Measurements from ENCODE around the gene PHPT1. TPM values are rescaled to one million over a fixed set of nuclear protein-coding genes. Genes with fewer than 3 reads are reported as not detected.

The PHPT1 gene
- total RNA-seq, 1 donor from 2014 or later = 215 TPM

GRCh38 chr9:136900556-136900955 is 51.3 kb downstream of the PHPT1 start:
- Histone ChIP-seq H3K27me3 (ENCODE audit: insufficient read depth, low read length) (no peaks in the 10 kb centered on the region), H3K9ac (ENCODE audit: low read length) (no peak overlapping the region), H4K20me1 (ENCODE audit: insufficient read depth, low read length) (peaks cover 27% of the 10 kb centered on the region), H3K27ac (ENCODE audit: low read depth, low read length) (no peak overlapping the region), H3K4me1 (ENCODE audit: insufficient read depth, low read length) (peaks cover 17% of the 10 kb centered on the region), H3K9me3 (ENCODE audit: insufficient read depth, low read depth, low read length) (no peaks in the 10 kb centered on the region), H2AFZ (ENCODE audit: low read depth, low read length) (no peak overlapping the region), H3K4me3 (ENCODE audit: insufficient read depth, low read depth, low read length) (no peak overlapping the region), H3K79me2 (ENCODE audit: insufficient read depth, low read length) (peaks cover 26% of the 10 kb centered on the region), H3K36me3 (ENCODE audit: insufficient read depth, low read length) (peaks cover 4% of the 10 kb centered on the region), H3K4me2 (ENCODE audit: low read length) (no peak overlapping the region)
- Mint-ChIP-seq H3K27me3 (ENCODE audit: low read depth, unreplicated experiment) (no peaks in the 10 kb centered on the region), H3K9me3 (ENCODE audit: unreplicated experiment) (no peaks in the 10 kb centered on the region), H3K4me1 (ENCODE audit: low read depth, unreplicated experiment) (peaks cover 17% of the 10 kb centered on the region), H3K27ac (ENCODE audit: unreplicated experiment) (no peak overlapping the region), H3K36me3 (ENCODE audit: low read depth, unreplicated experiment) (peaks cover 12% of the 10 kb centered on the region), H3K4me3 (ENCODE audit: unreplicated experiment) (no peak overlapping the region)
- no peak for DNase-seq (ENCODE audit: low read depth)
- no peak for FAIRE-seq
- TF ChIP-seq CTCF (IDR thresholded peaks at IDR 0.05; ENCODE audit: insufficient read depth, low read depth, low read length) = no peak
- no peak for TF ChIP-seq EZH2 (IDR thresholded peaks at IDR 0.05; ENCODE audit: insufficient read depth, low read length)

Small RNA genes lying within 50 kb of the gene (microRNA-seq; reads per million reads assigned to microRNA genes)
- gene MIR4292 (not detected), gene MIR4479 (1.9 reads per million)

Other genes with a start within 250 kb of the PHPT1 start
- 12.3 and 15.5 TPM in 2 replicates for gene EGFL7, start 186.5 kb upstream of the PHPT1 start, total RNA-seq
- 30.8 and 38.0 TPM in 2 replicates for gene AGPAT2, start 162.0 kb upstream of the PHPT1 start, total RNA-seq
- 22.4 and 23.2 TPM in 2 replicates for gene DIPK1B, start 136.8 kb upstream of the PHPT1 start, total RNA-seq
- gene LCN10, start 106.5 kb upstream of the PHPT1 start, total RNA-seq = not detected in 2 replicates
- not detected in 2 replicates for gene LCN6, start 100.9 kb upstream of the PHPT1 start, total RNA-seq
- gene LCN8, start 91.2 kb upstream of the PHPT1 start, total RNA-seq = not detected in 2 replicates
- gene LCN15, start 84.9 kb upstream of the PHPT1 start, total RNA-seq = not detected in 2 replicates
- 40.8 and 46.4 TPM in 2 replicates for gene TMEM141, start 58.1 kb upstream of the PHPT1 start, total RNA-seq
- gene CCDC183, start 53.1 kb upstream of the PHPT1 start, total RNA-seq = 0.84 and 1.3 TPM in 2 replicates
- 62.0 and 69.4 TPM in 2 replicates for gene RABL6, start 41.5 kb upstream of the PHPT1 start, total RNA-seq
- gene AJM1, start 6.9 kb upstream of the PHPT1 start, total RNA-seq = 3.3 and 4.2 TPM in 2 replicates
- gene MAMDC4, start 2.9 kb downstream of the PHPT1 start, total RNA-seq = 8.5 and 9.3 TPM in 2 replicates
- 364 and 367 TPM in 2 replicates for gene EDF1, start 16.9 kb downstream of the PHPT1 start, total RNA-seq
- gene TRAF2, start 37.1 kb downstream of the PHPT1 start, total RNA-seq = 12.5 and 14.4 TPM in 2 replicates
- 67.7 and 70.4 TPM in 2 replicates for gene FBXW5, start 95.3 kb downstream of the PHPT1 start, total RNA-seq
- 0.77 and 1.6 TPM in 2 replicates for gene C8G, start 95.8 kb downstream of the PHPT1 start, total RNA-seq
- not detected in 2 replicates for gene LCN12, start 102.9 kb downstream of the PHPT1 start, total RNA-seq
- 5.0 and 5.6 TPM in 2 replicates for gene PTGDS, start 128.1 kb downstream of the PHPT1 start, total RNA-seq
- 0.22 and 0.45 TPM in 2 replicates for gene LCNL1, start 133.6 kb downstream of the PHPT1 start, total RNA-seq
- gene PAXX, start 143.0 kb downstream of the PHPT1 start, total RNA-seq = 15.3 and 18.8 TPM in 2 replicates
- gene CLIC3, start 147.2 kb downstream of the PHPT1 start, total RNA-seq = 0.39 and 0.48 TPM in 2 replicates
- gene ABCA2, start 178.8 kb downstream of the PHPT1 start, total RNA-seq = 16.2 and 20.0 TPM in 2 replicates
- gene FUT7, start 182.7 kb downstream of the PHPT1 start, total RNA-seq = not detected in 2 replicates
- 65.9 and 66.8 TPM in 2 replicates for gene NPDC1, start 196.8 kb downstream of the PHPT1 start, total RNA-seq
- gene ENTPD2, start 204.7 kb downstream of the PHPT1 start, total RNA-seq = 0.14 and 0.55 TPM in 2 replicates
- gene SAPCD2, start 221.1 kb downstream of the PHPT1 start, total RNA-seq = 0.41 and 0.43 TPM in 2 replicates
- gene UAP1L1, start 228.1 kb downstream of the PHPT1 start, total RNA-seq = 4.0 and 4.7 TPM in 2 replicates
- 69.2 and 89.0 TPM in 2 replicates for gene MAN1B1, start 237.6 kb downstream of the PHPT1 start, total RNA-seq

All from astrocyte (in vitro differentiated cells and primary cell).